BJ (cell line): ENCODE measurements around the gene FUCA1. TPM values are rescaled to one million over a fixed set of nuclear protein-coding genes. Genes with fewer than 3 reads are reported as not detected.
A peak's percentile ranks its signal among the peaks of the same experiment; 100 is the strongest.

Experiments
- CTCF ChIA-PET: fragments of 350-600 bp; formaldehyde crosslinking; extraction: SDS; loops from one replicate; lab custom pipeline; 2021; ENCODE audit warnings: antibody characterized with exemption, inconsistent platforms; lab: Yijun Ruan, JAX
- POLR2A ChIA-PET: fragments of 300-600 bp; sonication (Branson Sonifier 250); formaldehyde crosslinking; extraction: SDS; loops from one replicate; lab custom pipeline; 2021; ENCODE audit warnings: antibody characterized with exemption; lab: Charles Lee
- DNase-seq: peaks from one replicate; pipeline ENCODE4 v3.0.0-alpha.2; 2011; ENCODE audit warnings: low read depth
- H3K27me3 ChIP-seq: 2 replicates; pipeline ENCODE4 v1.6.0; 2011; ENCODE audit warnings: low read length; ENCODE audit not compliant: control insufficient read depth, insufficient read depth
- H3K36me3 ChIP-seq: 2 replicates; pipeline ENCODE4 v1.5.1; 2011; ENCODE audit warnings: low read length; ENCODE audit not compliant: control insufficient read depth, insufficient read depth
- H3K4me3 ChIP-seq: 2 replicates; pipeline ENCODE4 v1.5.1; 2011; ENCODE audit warnings: low read depth, mild to moderate bottlenecking, control low read depth, low read length
- CTCF ChIP-seq: IDR thresholded peaks from 2 replicates; pipeline ENCODE4 v1.5.1; 2011; ENCODE audit warnings: low read depth, mild to moderate bottlenecking, control low read depth, inconsistent platforms, low read length, moderate library complexity; ENCODE audit not compliant: insufficient read depth
- polyA plus RNA-seq: library from polyadenylated mRNA; depleted of rRNA; stranded (reverse); fragments of >200 nt; gene quantifications from 2 replicates; pipeline ENCODE4 v1.2.3, GENCODE V29; 2011

The FUCA1 gene
- polyA plus RNA-seq, 1 experiment = 12.5 TPM

GRCh38 chr1:23809751-23810171 is 58.3 kb downstream of the FUCA1 start:
- Histone ChIP-seq H3K36me3 (peaks cover 20% of the 10 kb centered on the region), H3K4me3 (no peak overlapping the region), H3K27me3 (no peaks in the 10 kb centered on the region)
- CTCF ChIA-PET = interaction anchor here (0.6 to 7.3 kb wide), 26 partner anchors 9 to 310 kb away, joined by 3 to 77 read pairs (median 4); partner anchors contain the start of genes GALE and HMGCL
- POLR2A ChIA-PET = no interaction called here
- DNase-seq = no peak
- TF ChIP-seq CTCF = peak; percentile 88

GRCh38 chr1:23807453-23807852 is 60.6 kb downstream of the FUCA1 start:
- no peak for DNase-seq
- no peak for TF ChIP-seq CTCF
- H3K4me3 ChIP-seq = no peak overlapping the region
- no peaks in the 10 kb centered on the region for H3K27me3 ChIP-seq
- POLR2A ChIA-PET = no interaction called here
- CTCF ChIA-PET = interaction anchor here (0.6 to 7.3 kb wide), 5 partner anchors 9 to 109 kb away, joined by 3 to 77 read pairs (median 5); partner anchors contain the start of gene HMGCL
- peaks cover 14% of the 10 kb centered on the region for H3K36me3 ChIP-seq

- peaks cover 8% of the 10 kb centered on the region for H3K36me3 ChIP-seq
- CTCF ChIA-PET = interaction anchor here (1.6 to 7.3 kb wide), 2 partner anchors 10 to 16 kb away, joined by 6 to 77 read pairs; partner anchors contain the start of gene HMGCL
- TF ChIP-seq CTCF = no peak
- H3K27me3 ChIP-seq = no peaks in the 10 kb centered on the region
- POLR2A ChIA-PET = no interaction called here
- H3K4me3 ChIP-seq = no peak overlapping the region
- no peak for DNase-seq
Measured at GRCh38 chr1:23806280-23806679, 61.8 kb downstream of the FUCA1 start.

GRCh38 chr1:23805025-23805424 is 63.1 kb downstream of the FUCA1 start:
- Histone ChIP-seq H3K36me3 (peaks cover 6% of the 10 kb centered on the region), H3K4me3 (no peak overlapping the region), H3K27me3 (no peaks in the 10 kb centered on the region)
- no peak for DNase-seq
- POLR2A ChIA-PET = no interaction called here
- CTCF ChIA-PET = interaction anchor here (0.9 to 1.2 kb wide), 2 partner anchors 33 to 112 kb away, joined by 3 read pairs; no protein-coding TSS in a partner anchor
- TF ChIP-seq CTCF = no peak

GRCh38 chr1:23804183-23804835 is 63.8 kb downstream of the FUCA1 start:
- POLR2A ChIA-PET = no interaction called here
- TF ChIP-seq CTCF = peak; percentile 28; the same call in 1 of the 2 replicates
- CTCF ChIA-PET = interaction anchor here (1.2 kb wide), 1 partner anchor 112 kb away, joined by 3 read pairs; no protein-coding TSS in a partner anchor
- Histone ChIP-seq H3K36me3 (peaks cover 6% of the 10 kb centered on the region), H3K27me3 (no peaks in the 10 kb centered on the region), H3K4me3 (no peak overlapping the region)
- DNase-seq = no peak
